CD8-positive, alpha-beta memory T cell (primary cell): Measurements from ENCODE around the gene CARD11. TPM values are rescaled to one million over a fixed set of nuclear protein-coding genes. Genes with fewer than 3 reads are reported as not detected.
A peak's percentile ranks its signal among the peaks of the same experiment; 100 is the strongest.

Experiments used
- CTCF ChIA-PET: fragments of 350-600 bp; sonication (Branson Sonifier 250); formaldehyde crosslinking; loops from one replicate; lab custom pipeline; 2021; ENCODE audit warnings: antibody characterized with exemption; lab: Charles Lee
- POLR2A ChIA-PET: fragments of 350-600 bp; sonication (Branson Sonifier 250); formaldehyde crosslinking; loops from one replicate; lab custom pipeline; 2021; ENCODE audit warnings: antibody characterized with exemption; lab: Charles Lee
- DNase-seq, 5 donors: peaks; one replicate each; pipeline versions ENCODE4 v3.0.0 to v3.0.0-alpha.2; 2020 to 2022; ENCODE audit warnings: mixed read lengths in 1 of 5
- H3K27ac ChIP-seq: one replicate; pipeline ENCODE4 v1.7.0; 2013; ENCODE audit warnings: low read depth, mild to moderate bottlenecking, low read length, moderate library complexity
- H3K27me3 ChIP-seq: 2 replicates; pipeline ENCODE4 v1.7.0; 2013; ENCODE audit warnings: low read length, mild to moderate bottlenecking; ENCODE audit not compliant: insufficient read depth, poor library complexity, severe bottlenecking
- H3K36me3 ChIP-seq: 2 replicates; pipeline ENCODE4 v1.7.0; 2013; ENCODE audit warnings: mild to moderate bottlenecking, low read length, moderate library complexity; ENCODE audit not compliant: insufficient read depth
- H3K4me1 ChIP-seq: 2 replicates; pipeline ENCODE4 v1.7.0; 2013; ENCODE audit warnings: mild to moderate bottlenecking, low read length, moderate library complexity; ENCODE audit not compliant: insufficient read depth
- H3K4me3 ChIP-seq: 2 replicates; pipeline ENCODE4 v1.7.0; 2013; ENCODE audit warnings: mild to moderate bottlenecking, low read length
- H3K9me3 ChIP-seq: 2 replicates; pipeline ENCODE4 v1.7.0; 2013; ENCODE audit warnings: mild to moderate bottlenecking, low read length
- H3K27ac Mint-ChIP-seq, 8 donors: one replicate each; pipeline ENCODE4 v1.8.0; 2020 to 2021; ENCODE audit warnings: mixed read lengths in 8 of 8, mild to moderate bottlenecking in 6 of 8, inconsistent platforms in 3 of 8, moderate library complexity in 3 of 8
- H3K27me3 Mint-ChIP-seq, 2 donors: one replicate each; pipeline ENCODE4 v1.8.0; 2020 to 2021; ENCODE audit warnings: mixed read lengths in 2 of 2, mild to moderate bottlenecking in 1 of 2, moderate library complexity in 1 of 2
- H3K36me3 Mint-ChIP-seq, 3 donors: one replicate each; pipeline ENCODE4 v1.8.0; 2020 to 2021; ENCODE audit warnings: mixed read lengths in 3 of 3, inconsistent platforms in 1 of 3, mild to moderate bottlenecking in 1 of 3
- H3K4me1 Mint-ChIP-seq, 3 donors: one replicate each; pipeline ENCODE4 v1.8.0; 2020 to 2021; ENCODE audit warnings: mixed read lengths in 3 of 3, inconsistent platforms in 1 of 3, mild to moderate bottlenecking in 1 of 3
- H3K4me3 Mint-ChIP-seq, 7 donors: one replicate each; pipeline ENCODE4 v1.8.0; 2020 to 2021; ENCODE audit warnings: mixed read lengths in 7 of 7, mild to moderate bottlenecking in 6 of 7, moderate library complexity in 4 of 7, inconsistent platforms in 2 of 7
- H3K9me3 Mint-ChIP-seq, 5 donors: one replicate each; pipeline ENCODE4 v1.8.0; 2020 to 2022; ENCODE audit warnings: mixed read lengths in 5 of 5, mild to moderate bottlenecking in 3 of 5, moderate library complexity in 2 of 5, inconsistent platforms in 1 of 5
- polyA plus RNA-seq: library from polyadenylated mRNA; unstranded; fragments of 300-500 nt; fragmentation: Illumina TruSeq; gene quantifications from one replicate; pipeline ENCODE4 v1.2.3, GENCODE V29; 2021
- total RNA-seq, 2 experiments: library from RNA; stranded (reverse); gene quantifications; one replicate each; pipeline ENCODE4 v1.2.3, GENCODE V29; 2021

The CARD11 gene
- total and polyA plus RNA-seq, 3 experiments from 2014 or later: 40.9 to 72.1 (median 68.4) TPM

DNA sequence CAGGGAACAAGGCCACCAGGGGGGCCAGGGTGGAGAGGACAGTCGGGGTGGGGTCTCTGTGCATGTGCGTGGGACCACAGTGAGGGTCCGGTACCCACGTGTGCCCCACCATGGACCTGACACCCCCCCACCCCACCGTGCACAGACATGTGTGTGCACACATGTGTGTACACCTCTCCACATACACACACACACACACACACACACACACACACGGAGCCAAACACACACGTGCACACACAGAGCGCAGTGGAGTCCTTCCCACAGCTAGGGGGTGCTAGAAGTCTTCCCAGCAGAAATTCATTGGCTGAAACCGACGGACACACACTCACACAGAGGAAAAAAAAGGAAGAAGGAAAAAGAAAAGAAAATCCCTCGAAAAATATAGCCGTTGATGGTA is 156.8 kb downstream of the CARD11 start:
- no peaks in the 10 kb centered on the region for H3K9me3 Mint-ChIP-seq
- Histone ChIP-seq H3K27me3 (no peaks in the 10 kb centered on the region), H3K4me3 (no peak overlapping the region), H3K4me1 (peaks cover 4% of the 10 kb centered on the region), H3K36me3 (no peaks in the 10 kb centered on the region), H3K9me3 (no peaks in the 10 kb centered on the region), H3K27ac (no peak overlapping the region)
- DNase-seq: peak; percentile 26 to 71 (median 44)
- peaks cover 4 to 6% (median 5%) of the 10 kb centered on the region in 3 donors for H3K4me1 Mint-ChIP-seq
- ChIA-PET CTCF (interaction anchor here (1.0 to 3.0 kb wide), 8 partner anchors 10 to 788 kb away, joined by 3 to 22 read pairs (median 4); no protein-coding TSS in a partner anchor), POLR2A (no interaction called here)
- no peak overlapping the region for H3K4me3 Mint-ChIP-seq
- H3K27me3 Mint-ChIP-seq: no peaks in the 10 kb centered on the region
- H3K36me3 Mint-ChIP-seq: peaks cover 0 to 2% (median 0%) of the 10 kb centered on the region in 3 donors
- H3K27ac Mint-ChIP-seq: peak overlapping the region in 2 of 8 donors; percentile 1 to 11

DNA sequence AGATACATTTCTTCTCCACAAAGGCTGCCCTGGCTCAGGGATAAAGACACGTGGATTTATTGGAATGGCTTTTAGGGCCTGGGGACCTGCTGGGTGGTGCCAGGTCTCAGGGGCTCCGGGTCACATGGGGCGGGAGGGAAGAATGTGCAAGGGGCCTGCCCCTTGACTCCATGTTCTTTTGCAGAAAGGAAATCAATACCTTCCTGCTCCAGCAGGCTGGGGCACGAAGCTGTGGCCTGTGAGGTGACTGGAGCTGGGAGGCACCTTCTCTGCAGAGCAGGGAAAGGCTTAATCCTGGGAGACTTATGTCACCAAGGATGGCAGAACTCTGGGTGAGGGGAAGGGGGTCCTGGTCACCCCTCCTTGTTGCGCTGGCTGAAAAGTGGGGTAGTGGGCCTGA is 157.3 kb downstream of the CARD11 start:
- Histone ChIP-seq H3K27ac (no peak overlapping the region), H3K36me3 (no peaks in the 10 kb centered on the region), H3K27me3 (no peaks in the 10 kb centered on the region), H3K9me3 (no peaks in the 10 kb centered on the region), H3K4me3 (no peak overlapping the region), H3K4me1 (peaks cover 4% of the 10 kb centered on the region)
- ChIA-PET POLR2A (no interaction called here), CTCF (interaction anchor here (1.0 to 3.0 kb wide), 7 partner anchors 10 to 788 kb away, joined by 3 to 22 read pairs (median 4); no protein-coding TSS in a partner anchor)
- DNase-seq: no peak
- Mint-ChIP-seq H3K9me3 (no peaks in the 10 kb centered on the region), H3K27me3 (no peaks in the 10 kb centered on the region), H3K36me3 (peaks cover 0 to 2% (median 0%) of the 10 kb centered on the region in 3 donors), H3K27ac (no peak overlapping the region), H3K4me3 (peak overlapping the region in 1 of 7 donors; percentile 44), H3K4me1 (peaks cover 4 to 6% (median 5%) of the 10 kb centered on the region in 3 donors)

DNA sequence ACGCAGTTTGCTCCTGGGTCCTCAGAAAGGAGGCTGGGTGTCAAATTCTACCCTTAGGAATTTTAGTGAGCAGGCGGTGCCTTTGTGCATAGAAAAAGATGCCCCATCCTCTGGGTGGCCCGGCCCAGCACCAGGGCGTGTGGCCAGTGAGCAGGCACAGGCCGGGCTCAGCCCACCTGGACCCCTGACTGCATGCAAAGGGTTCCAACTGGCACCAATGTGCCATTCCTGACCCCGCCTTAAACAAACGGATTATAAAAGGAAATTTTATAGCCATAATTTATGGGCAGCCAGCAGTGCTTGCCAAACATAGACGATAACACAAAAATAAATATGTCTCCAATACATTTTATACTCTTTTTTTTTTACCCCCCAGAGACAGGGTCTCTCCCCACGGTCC is 159.5 kb downstream of the CARD11 start:
- H3K27me3 ChIP-seq: no peaks in the 10 kb centered on the region
- Mint-ChIP-seq H3K4me1 (peaks cover 11 to 16% (median 14%) of the 10 kb centered on the region in 3 donors), H3K27me3 (no peaks in the 10 kb centered on the region), H3K36me3 (peaks cover 0 to 2% (median 0%) of the 10 kb centered on the region in 3 donors), H3K27ac (peak overlapping the region in 1 of 8 donors; percentile 36), H3K4me3 (no peak overlapping the region), H3K9me3 (no peaks in the 10 kb centered on the region)
- H3K4me3 ChIP-seq: no peak overlapping the region
- peaks cover 10% of the 10 kb centered on the region for H3K4me1 ChIP-seq
- H3K9me3 ChIP-seq: no peaks in the 10 kb centered on the region
- CTCF ChIA-PET: no interaction called here
- no peaks in the 10 kb centered on the region for H3K36me3 ChIP-seq
- DNase-seq: no peak
- no peak overlapping the region for H3K27ac ChIP-seq
- POLR2A ChIA-PET: no interaction called here

DNA sequence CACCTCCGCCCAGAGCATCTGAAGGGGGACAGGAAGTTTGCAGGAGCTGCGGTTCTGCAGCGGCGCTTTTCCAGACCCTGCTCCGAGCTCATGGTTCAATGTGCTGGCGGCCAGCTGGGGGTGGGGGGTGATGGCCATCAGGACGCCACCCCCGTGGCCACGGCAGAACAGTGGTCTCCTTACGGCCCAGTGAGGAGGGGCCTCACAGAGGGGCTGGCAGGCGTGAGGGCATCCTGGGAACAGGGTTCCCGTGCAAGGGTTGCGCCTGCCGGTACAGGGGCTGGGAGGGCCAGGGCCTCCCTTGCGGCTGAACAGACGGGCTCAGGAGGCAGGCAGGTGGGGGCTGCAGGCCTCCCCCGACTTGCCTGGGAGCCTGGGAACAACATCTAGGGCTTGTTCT is 160.6 kb downstream of the CARD11 start:
- Mint-ChIP-seq H3K27me3 (no peaks in the 10 kb centered on the region), H3K9me3 (no peaks in the 10 kb centered on the region), H3K4me1 (peaks cover 22 to 26% (median 25%) of the 10 kb centered on the region in 3 donors), H3K4me3 (no peak overlapping the region), H3K36me3 (peaks cover 0 to 2% (median 0%) of the 10 kb centered on the region in 3 donors), H3K27ac (no peak overlapping the region)
- POLR2A ChIA-PET: no interaction called here
- Histone ChIP-seq H3K4me3 (no peak overlapping the region), H3K27ac (no peak overlapping the region), H3K36me3 (no peaks in the 10 kb centered on the region), H3K4me1 (peaks cover 21% of the 10 kb centered on the region), H3K27me3 (no peaks in the 10 kb centered on the region), H3K9me3 (no peaks in the 10 kb centered on the region)
- DNase-seq: no peak
- CTCF ChIA-PET: no interaction called here

DNA sequence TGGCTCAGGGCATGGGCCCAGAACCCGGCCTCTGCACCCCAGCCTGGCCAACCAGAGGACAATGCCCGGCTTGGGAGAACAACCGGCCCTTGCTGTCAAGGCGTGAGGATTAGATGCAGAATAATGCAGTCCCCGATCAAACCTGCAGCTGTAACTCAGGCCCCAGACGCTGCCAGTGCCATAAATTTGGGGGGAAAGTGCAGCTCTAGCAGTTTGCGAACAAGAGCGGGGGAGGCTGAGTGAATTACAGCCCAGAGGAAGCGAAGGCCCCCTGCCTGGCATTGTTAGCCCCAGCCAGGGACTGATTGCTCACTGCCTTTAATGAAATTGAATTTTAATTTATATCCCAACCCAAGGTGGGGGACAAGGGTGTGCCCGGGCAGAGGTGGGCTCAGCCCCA is 161.6 kb downstream of the CARD11 start:
- Histone ChIP-seq H3K27me3 (no peaks in the 10 kb centered on the region), H3K4me3 (no peak overlapping the region), H3K36me3 (no peaks in the 10 kb centered on the region), H3K27ac (no peak overlapping the region), H3K9me3 (no peaks in the 10 kb centered on the region), H3K4me1 (peaks cover 22% of the 10 kb centered on the region)
- H3K27ac Mint-ChIP-seq: no peak overlapping the region
- CTCF ChIA-PET: no interaction called here
- peaks cover 0 to 2% (median 0%) of the 10 kb centered on the region in 3 donors for H3K36me3 Mint-ChIP-seq
- H3K9me3 Mint-ChIP-seq: no peaks in the 10 kb centered on the region
- no peak for DNase-seq
- POLR2A ChIA-PET: no interaction called here
- H3K4me3 Mint-ChIP-seq: no peak overlapping the region
- H3K4me1 Mint-ChIP-seq: peaks cover 22 to 26% (median 24%) of the 10 kb centered on the region in 3 donors
- H3K27me3 Mint-ChIP-seq: no peaks in the 10 kb centered on the region

DNA sequence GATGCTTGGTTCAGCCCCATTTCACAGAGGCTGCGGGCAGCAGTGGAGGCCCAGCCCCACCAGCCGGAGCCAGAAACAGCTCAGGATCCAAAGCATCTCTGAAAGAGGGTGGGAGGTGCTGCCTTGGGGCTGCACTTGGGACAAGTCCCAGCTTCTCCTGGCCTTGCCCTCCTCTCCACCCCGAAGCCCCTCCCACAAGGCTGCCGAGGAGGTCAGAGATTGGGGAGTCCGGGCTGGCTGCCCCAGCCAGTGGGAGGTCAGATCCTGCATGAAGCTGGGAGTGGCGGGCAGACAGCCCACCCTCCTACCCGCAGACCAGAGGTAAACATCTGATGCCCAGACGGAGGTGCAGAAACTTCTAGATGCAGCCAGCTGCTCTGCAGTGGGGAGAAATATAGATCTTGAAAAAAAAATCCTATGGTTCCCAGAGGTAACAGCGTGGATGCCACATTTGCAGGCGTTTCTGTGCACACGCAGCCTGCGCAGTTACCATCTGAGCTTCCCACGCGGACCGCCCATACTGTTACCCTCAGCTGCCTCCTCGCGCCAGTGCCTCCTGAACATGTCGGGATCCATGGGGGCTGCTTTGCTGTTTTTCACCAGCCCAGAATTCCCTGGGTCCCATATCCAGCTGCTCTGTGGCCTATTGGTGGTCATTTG is 162.7 kb downstream of the CARD11 start:
- Mint-ChIP-seq H3K4me3 (no peak overlapping the region), H3K4me1 (peaks cover 20 to 22% (median 21%) of the 10 kb centered on the region in 3 donors), H3K27me3 (no peaks in the 10 kb centered on the region), H3K27ac (no peak overlapping the region), H3K36me3 (no peaks in the 10 kb centered on the region), H3K9me3 (no peaks in the 10 kb centered on the region)
- Histone ChIP-seq H3K4me3 (no peak overlapping the region), H3K4me1 (peaks cover 19% of the 10 kb centered on the region), H3K9me3 (no peaks in the 10 kb centered on the region), H3K36me3 (no peaks in the 10 kb centered on the region), H3K27me3 (no peaks in the 10 kb centered on the region), H3K27ac (no peak overlapping the region)
- POLR2A ChIA-PET: interaction anchor here (0.6 kb wide), 1 partner anchor 160 kb away, joined by 3 read pairs; no protein-coding TSS in a partner anchor
- CTCF ChIA-PET: no interaction called here
- no peak for DNase-seq

DNA sequence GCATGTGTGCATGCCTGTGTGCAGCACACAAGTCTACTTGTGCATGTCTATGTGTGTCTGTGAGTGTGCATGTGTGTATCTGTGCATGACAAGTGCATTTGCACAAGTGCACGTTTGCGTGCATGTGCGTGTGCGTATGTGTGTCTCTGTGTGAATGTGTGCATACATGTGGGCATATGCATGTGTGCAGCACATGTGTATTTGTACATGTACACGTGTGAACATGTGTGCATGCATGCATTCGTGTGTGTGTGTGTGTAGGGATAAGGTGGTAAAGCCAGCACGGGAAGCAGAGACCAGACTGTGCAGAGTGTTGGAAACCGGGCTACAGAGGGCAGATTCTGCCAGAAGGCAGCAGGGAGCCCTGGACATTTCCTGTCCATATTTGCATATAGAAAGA is 163.6 kb downstream of the CARD11 start:
- H3K27me3 Mint-ChIP-seq: no peaks in the 10 kb centered on the region
- H3K4me1 Mint-ChIP-seq: peaks cover 20 to 22% (median 21%) of the 10 kb centered on the region in 3 donors
- Histone ChIP-seq H3K4me1 (peaks cover 19% of the 10 kb centered on the region), H3K27ac (no peak overlapping the region), H3K4me3 (no peak overlapping the region), H3K27me3 (no peaks in the 10 kb centered on the region), H3K9me3 (no peaks in the 10 kb centered on the region), H3K36me3 (no peaks in the 10 kb centered on the region)
- no peaks in the 10 kb centered on the region for H3K36me3 Mint-ChIP-seq
- no peaks in the 10 kb centered on the region for H3K9me3 Mint-ChIP-seq
- CTCF ChIA-PET: no interaction called here
- no peak overlapping the region for H3K27ac Mint-ChIP-seq
- peak overlapping the region in 1 of 7 donors; percentile 2 for H3K4me3 Mint-ChIP-seq
- POLR2A ChIA-PET: no interaction called here
- DNase-seq: no peak

DNA sequence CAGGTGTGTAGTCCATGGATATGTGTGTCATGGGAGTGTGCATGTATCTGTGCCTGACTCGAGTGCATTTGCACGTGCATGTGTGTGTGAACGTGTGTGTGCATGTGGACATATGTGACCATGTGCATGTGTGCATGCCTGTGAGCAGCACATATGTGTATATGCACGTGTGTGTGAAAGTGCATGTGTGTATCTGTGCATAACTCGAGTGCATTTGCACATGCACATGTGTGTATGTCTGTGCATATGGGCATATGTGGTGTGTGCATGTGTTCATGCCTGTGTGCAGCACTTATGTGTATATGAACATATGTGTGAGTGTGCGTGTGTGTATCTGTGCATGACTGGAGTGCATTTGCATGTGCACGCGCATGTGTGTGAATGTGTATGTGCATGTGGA is 164.3 kb downstream of the CARD11 start:
- H3K9me3 Mint-ChIP-seq: no peaks in the 10 kb centered on the region
- Histone ChIP-seq H3K4me1 (peaks cover 20% of the 10 kb centered on the region), H3K36me3 (no peaks in the 10 kb centered on the region), H3K27ac (no peak overlapping the region), H3K27me3 (no peaks in the 10 kb centered on the region), H3K9me3 (no peaks in the 10 kb centered on the region), H3K4me3 (no peak overlapping the region)
- H3K4me3 Mint-ChIP-seq: peak overlapping the region in 4 of 7 donors; percentile 2 to 68 (median 19)
- peaks cover 20 to 22% (median 21%) of the 10 kb centered on the region in 3 donors for H3K4me1 Mint-ChIP-seq
- POLR2A ChIA-PET: no interaction called here
- H3K27ac Mint-ChIP-seq: peak overlapping the region in 1 of 8 donors; percentile 55
- H3K27me3 Mint-ChIP-seq: no peaks in the 10 kb centered on the region
- CTCF ChIA-PET: no interaction called here
- DNase-seq: no peak
- H3K36me3 Mint-ChIP-seq: no peaks in the 10 kb centered on the region
